Kidney tubule cell (primary cell): ENCODE data around the gene TENT4A.
"Not testable (repeated sequence)": the region's sequence is repeated elsewhere in the genome, so short reads cannot be mapped to it uniquely, and the experiment has no call there.

Experiments used
- DNase-seq: peaks from one replicate; pipeline ENCODE4 v3.0.0-alpha.2; 2018; ENCODE audit warnings: low spot score

TENT4A gene

GRCh38 chr5:6713274-6714225, at the start of gene TENT4A:
Gene TENT4A (plus strand): TSS chr5:6713432. CDS start chr5:6713984, 552 bp downstream.
- DNase-seq: peak; percentile 44

- no peak for DNase-seq
These were observed 46.5 kb upstream of the TENT4A start for GRCh38 chr5:6666762-6667161.

- DNase-seq: no peak
These were observed 45.6 kb upstream of the TENT4A start for GRCh38 chr5:6667648-6668047.

- not testable (repeated sequence) for DNase-seq
These were observed 44.5 kb upstream of the TENT4A start for GRCh38 chr5:6668717-6669116.

- no peak for DNase-seq
These were observed 40.2 kb upstream of the TENT4A start for GRCh38 chr5:6673031-6673430.

- no peak for DNase-seq
These were observed 39.3 kb upstream of the TENT4A start for GRCh38 chr5:6673963-6674362.

- no peak for DNase-seq
These were observed 38.8 kb upstream of the TENT4A start for GRCh38 chr5:6674421-6674820.

GRCh38 chr5:6674886-6675285, 38.3 kb upstream of the TENT4A start:
- DNase-seq: no peak

- no peak for DNase-seq
These were observed 37.3 kb upstream of the TENT4A start for GRCh38 chr5:6675784-6676491.

GRCh38 chr5:6676702-6677101, 36.5 kb upstream of the TENT4A start:
- DNase-seq: peak; percentile 64

- DNase-seq: no peak
These were observed 34.8 kb upstream of the TENT4A start for GRCh38 chr5:6678385-6678784.

GRCh38 chr5:6680922-6681321, 32.3 kb upstream of the TENT4A start:
- no peak for DNase-seq

- DNase-seq: no peak
These were observed 31.6 kb upstream of the TENT4A start for GRCh38 chr5:6681682-6682081.

GRCh38 chr5:6682239-6682638, 31.0 kb upstream of the TENT4A start:
- DNase-seq: no peak

- no peak for DNase-seq
These were observed 30.0 kb upstream of the TENT4A start for GRCh38 chr5:6683241-6683640.

GRCh38 chr5:6684075-6684474, 29.2 kb upstream of the TENT4A start:
- DNase-seq: no peak

GRCh38 chr5:6686501-6686900, 26.7 kb upstream of the TENT4A start:
- no peak for DNase-seq

GRCh38 chr5:6686915-6687409, 26.3 kb upstream of the TENT4A start:
- peak; percentile 61 for DNase-seq

- DNase-seq: no peak
These were observed 25.7 kb upstream of the TENT4A start for GRCh38 chr5:6687505-6687904.

- DNase-seq: no peak
These were observed 20.3 kb upstream of the TENT4A start for GRCh38 chr5:6692906-6693305.

- DNase-seq: no peak
These were observed 14.5 kb upstream of the TENT4A start for GRCh38 chr5:6698696-6699095.

- DNase-seq: no peak
These were observed 13.9 kb upstream of the TENT4A start for GRCh38 chr5:6699357-6699756.

GRCh38 chr5:6700074-6700684, 13.1 kb upstream of the TENT4A start:
- no peak for DNase-seq
